Lower leg skin (tissue), 4 donors: ENCODE data around the gene ERICH3. TPM values are rescaled to one million over a fixed set of nuclear protein-coding genes. Genes with fewer than 3 reads are reported as not detected.

Experiments
- DNase-seq, 2 donors: peaks; one replicate each; pipeline ENCODE4 v3.0.0-alpha.2; 2019; ENCODE audit warnings: low spot score in 2 of 2
- H3K4me3 ChIP-seq: fragments of 200-600 bp; sonication (generic); 2 replicates; pipeline ENCODE4 v1.5.1; 2017; ENCODE audit warnings: mild to moderate bottlenecking, low read depth; ENCODE audit not compliant: poor library complexity, severe bottlenecking
- CTCF ChIP-seq, 3 donors: fragments of 450-650 bp; IDR thresholded peaks; one replicate each; pipeline ENCODE4 v1.5.1; 2016; ENCODE audit warnings: antibody characterized with exemption in 3 of 3, mild to moderate bottlenecking in 3 of 3, moderate library complexity in 2 of 3
- POLR2A ChIP-seq, 2 donors: fragments of 450-650 bp; IDR thresholded peaks; one replicate each; pipeline ENCODE4 v1.6.1; 2016 to 2017; ENCODE audit warnings: antibody characterized with exemption in 2 of 2, mild to moderate bottlenecking in 1 of 2, moderate library complexity in 1 of 2
- WGBS, 2 donors: methylation state at CpG; one replicate each; pipeline ENCODE4 v1.1.5; 2018; 5-methylcytosine and 5-hydroxymethylcytosine counted together
- intact Hi-C: fragments of 100-400 bp; cut with DNase I; formaldehyde crosslinking; loops from one replicate; pipeline ENCODE4 v1.15.0; 2023; ENCODE audit warnings: low total_unique reads
- total RNA-seq, 4 donors: library from RNA; depleted of rRNA; stranded (reverse); fragments of >200 nt; gene quantifications; one replicate each; pipeline ENCODE4 v1.1.0, GENCODE V29; 2016

ERICH3 gene
- total RNA-seq, 4 donors from 2014 or later: not detected

- no peak overlapping the region for H3K4me3 ChIP-seq
- no peak for DNase-seq
- TF ChIP-seq POLR2A (IDR thresholded peaks at IDR 0.05) (no peak), CTCF (IDR thresholded peaks at IDR 0.05) (no peak)
- intact Hi-C loops: no loop called here
- WGBS, 2 donors: 64 to 69% methylated on average over 4 of the region's 4 CpGs
Measured at GRCh38 chr1:74548961-74549750, 124.4 kb downstream of the ERICH3 start.

- 68 to 72% methylated on average over 2 of the region's 2 CpGs for WGBS, 2 donors
- TF ChIP-seq POLR2A (IDR thresholded peaks at IDR 0.05) (no peak), CTCF (IDR thresholded peaks at IDR 0.05) (no peak)
- intact Hi-C loops: no loop called here
- H3K4me3 ChIP-seq: no peak overlapping the region
- DNase-seq: no peak
Measured at GRCh38 chr1:74545821-74546220, 127.8 kb downstream of the ERICH3 start.

- no peak overlapping the region for H3K4me3 ChIP-seq
- WGBS, 2 donors: 44 to 63% methylated on average over 3 of the region's 3 CpGs
- intact Hi-C loops: no loop called here
- DNase-seq: no peak
- no peak for TF ChIP-seq CTCF (IDR thresholded peaks at IDR 0.05)
- no peak for TF ChIP-seq POLR2A (IDR thresholded peaks at IDR 0.05)
Measured at GRCh38 chr1:74534241-74534640, 139.4 kb downstream of the ERICH3 start.

- 49 to 67% methylated on average over 1 of the region's 1 CpG for WGBS, 2 donors
- TF ChIP-seq POLR2A (IDR thresholded peaks at IDR 0.05): no peak
- TF ChIP-seq CTCF (IDR thresholded peaks at IDR 0.05): no peak
- no peak overlapping the region for H3K4me3 ChIP-seq
- DNase-seq: no peak
- intact Hi-C loops: no loop called here
Measured at GRCh38 chr1:74531796-74532195, 141.8 kb downstream of the ERICH3 start.

- TF ChIP-seq POLR2A (IDR thresholded peaks at IDR 0.05) (no peak), CTCF (IDR thresholded peaks at IDR 0.05) (no peak)
- no peak overlapping the region for H3K4me3 ChIP-seq
- intact Hi-C loops: no loop called here
- DNase-seq: no peak
Measured at GRCh38 chr1:74530892-74531291, 142.7 kb downstream of the ERICH3 start.

GRCh38 chr1:74528123-74528522 lies 145.5 kb downstream of the ERICH3 start:
- no peak overlapping the region for H3K4me3 ChIP-seq
- 88 to 89% methylated on average over 4 of the region's 4 CpGs for WGBS, 2 donors
- TF ChIP-seq POLR2A (IDR thresholded peaks at IDR 0.05): no peak
- no peak for TF ChIP-seq CTCF (IDR thresholded peaks at IDR 0.05)
- DNase-seq: no peak
- intact Hi-C loops: no loop called here
